Uterus (tissue), 4 donors: ENCODE results near the gene XYLB. TPM values are rescaled to one million over a fixed set of nuclear protein-coding genes. Genes with fewer than 3 reads are reported as not detected.

Experiments used
- DNase-seq, 2 donors: peaks; one replicate each; pipeline ENCODE4 v3.0.0-alpha.2; 2019 to 2020
- H3K27ac ChIP-seq, 2 donors: fragments of 200-600 bp; sonication (generic); 1 replicate in 1 of 2; 2 replicates in 1 of 2; pipeline ENCODE4 v1.5.1; 2016 to 2018
- H3K27me3 ChIP-seq, 2 donors: fragments of 200-600 bp; sonication (generic); one replicate each; pipeline ENCODE4 v1.5.1; 2018 to 2019; ENCODE audit warnings: control low read depth in 1 of 2
- H3K36me3 ChIP-seq, 2 donors: fragments of 200-600 bp; sonication (generic); one replicate each; pipeline ENCODE4 v1.5.1; 2019; ENCODE audit warnings: control low read depth in 1 of 2
- H3K4me1 ChIP-seq, 2 donors: fragments of 200-600 bp; sonication (generic); one replicate each; pipeline ENCODE4 v1.5.1; 2018 to 2019; ENCODE audit warnings: control low read depth in 1 of 2
- H3K4me3 ChIP-seq, 2 donors: fragments of 200-600 bp; sonication (generic); 1 replicate in 1 of 2; 2 replicates in 1 of 2; pipeline ENCODE4 v1.5.1; 2018 to 2019; ENCODE audit warnings: mild to moderate bottlenecking in 1 of 2
- H3K9me3 ChIP-seq, 2 donors: fragments of 200-600 bp; sonication (generic); one replicate each; pipeline ENCODE4 v1.5.1; 2019; ENCODE audit warnings: control low read depth in 1 of 2
- POLR2A ChIP-seq, 2 donors: fragments of 450-650 bp; IDR thresholded peaks; one replicate each; pipeline ENCODE4 v1.6.1; 2016; ENCODE audit warnings: antibody characterized with exemption in 2 of 2, mild to moderate bottlenecking in 1 of 2, moderate library complexity in 1 of 2
- intact Hi-C: fragments of 100-400 bp; cut with DNase I; formaldehyde crosslinking; loops from one replicate; pipeline ENCODE4 v1.15.1; 2023; ENCODE audit warnings: low total_unique reads
- total RNA-seq, 4 donors: library from RNA; depleted of rRNA in 3 of 4; stranded (reverse); fragments of >200 nt in 3 of 4; gene quantifications; one replicate each; pipeline versions ENCODE4 v1.1.0 to v1.2.4, GENCODE V29; 2014 to 2023
- TF ChIP-seq, protein P1 (sequence below), 4 experiments: fragments of 200-600 bp in 2 of 4; fragments of 450-650 bp in 2 of 4; sonication (generic) in 2 of 4; IDR thresholded peaks; one replicate each; pipeline ENCODE4 v1.5.1; 2016 to 2019; ENCODE audit warnings: antibody characterized with exemption in 4 of 4, mild to moderate bottlenecking in 2 of 4, moderate library complexity in 1 of 4
- donor health status: DM: yes; HTN: yes; CAD: no.

XYLB gene
- total RNA-seq, 4 donors from 2014 or later, result 0.26 to 12.7 (median 6.5) TPM

DNA sequence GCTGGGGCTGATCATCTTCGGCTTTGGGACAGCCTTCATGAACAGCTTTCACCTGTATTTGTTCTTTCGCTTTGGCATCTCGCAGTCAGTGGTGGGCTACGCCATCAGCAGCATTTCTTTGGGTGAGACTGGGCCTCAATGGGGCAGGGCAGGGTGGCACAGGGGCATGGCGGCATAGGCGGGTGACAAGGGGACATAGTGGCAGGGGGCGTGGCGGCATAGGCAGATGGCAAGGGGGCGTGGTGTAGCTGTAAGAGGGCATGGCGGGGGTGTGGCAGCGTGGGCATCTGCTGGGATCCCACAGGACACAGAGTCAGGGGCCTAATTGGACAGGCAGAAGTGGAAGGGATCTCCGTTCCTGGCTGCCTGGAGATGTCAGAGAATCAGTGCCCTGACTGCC is 39.0 kb upstream of the XYLB start:
- Histone ChIP-seq H3K27me3 (no peaks in the 10 kb centered on the region), H3K27ac (no peak overlapping the region), H3K36me3 (no peaks in the 10 kb centered on the region), H3K9me3 (no peaks in the 10 kb centered on the region), H3K4me3 (no peak overlapping the region), H3K4me1 (no peaks in the 10 kb centered on the region)
- TF ChIP-seq POLR2A (IDR thresholded peaks at IDR 0.05), result no peak
- TF ChIP-seq, protein P1, sequence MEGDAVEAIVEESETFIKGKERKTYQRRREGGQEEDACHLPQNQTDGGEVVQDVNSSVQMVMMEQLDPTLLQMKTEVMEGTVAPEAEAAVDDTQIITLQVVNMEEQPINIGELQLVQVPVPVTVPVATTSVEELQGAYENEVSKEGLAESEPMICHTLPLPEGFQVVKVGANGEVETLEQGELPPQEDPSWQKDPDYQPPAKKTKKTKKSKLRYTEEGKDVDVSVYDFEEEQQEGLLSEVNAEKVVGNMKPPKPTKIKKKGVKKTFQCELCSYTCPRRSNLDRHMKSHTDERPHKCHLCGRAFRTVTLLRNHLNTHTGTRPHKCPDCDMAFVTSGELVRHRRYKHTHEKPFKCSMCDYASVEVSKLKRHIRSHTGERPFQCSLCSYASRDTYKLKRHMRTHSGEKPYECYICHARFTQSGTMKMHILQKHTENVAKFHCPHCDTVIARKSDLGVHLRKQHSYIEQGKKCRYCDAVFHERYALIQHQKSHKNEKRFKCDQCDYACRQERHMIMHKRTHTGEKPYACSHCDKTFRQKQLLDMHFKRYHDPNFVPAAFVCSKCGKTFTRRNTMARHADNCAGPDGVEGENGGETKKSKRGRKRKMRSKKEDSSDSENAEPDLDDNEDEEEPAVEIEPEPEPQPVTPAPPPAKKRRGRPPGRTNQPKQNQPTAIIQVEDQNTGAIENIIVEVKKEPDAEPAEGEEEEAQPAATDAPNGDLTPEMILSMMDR (IDR thresholded peaks at IDR 0.05), result no peak
- intact Hi-C loops, result no loop called here
- DNase-seq, result no peak

DNA sequence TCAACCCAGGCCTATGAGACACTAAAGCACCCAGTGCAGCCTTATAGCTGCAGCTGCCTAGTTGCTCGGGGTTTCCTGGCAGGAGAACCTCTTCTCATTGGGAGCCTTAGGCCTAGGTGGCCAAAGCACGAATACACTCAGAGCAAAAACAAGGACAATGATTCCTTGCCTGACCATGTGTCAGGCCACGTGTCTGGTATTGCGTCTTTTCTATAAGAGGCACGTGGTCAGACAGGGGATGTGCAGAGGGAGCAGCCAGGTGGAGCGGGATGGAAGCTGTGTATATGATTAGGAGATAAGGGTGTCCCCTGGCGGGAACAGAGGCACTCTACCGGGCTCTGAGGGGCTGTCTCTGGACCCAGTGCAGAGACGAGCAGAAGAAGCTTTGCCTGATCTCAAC is 38.1 kb upstream of the XYLB start:
- TF ChIP-seq, protein P1 (IDR thresholded peaks at IDR 0.05), result no peak
- TF ChIP-seq POLR2A (IDR thresholded peaks at IDR 0.05), result no peak
- Histone ChIP-seq H3K27ac (no peak overlapping the region), H3K4me3 (no peak overlapping the region), H3K27me3 (no peaks in the 10 kb centered on the region), H3K9me3 (no peaks in the 10 kb centered on the region), H3K4me1 (no peaks in the 10 kb centered on the region), H3K36me3 (no peaks in the 10 kb centered on the region)
- no peak for DNase-seq
- intact Hi-C loops, result no loop called here

DNA sequence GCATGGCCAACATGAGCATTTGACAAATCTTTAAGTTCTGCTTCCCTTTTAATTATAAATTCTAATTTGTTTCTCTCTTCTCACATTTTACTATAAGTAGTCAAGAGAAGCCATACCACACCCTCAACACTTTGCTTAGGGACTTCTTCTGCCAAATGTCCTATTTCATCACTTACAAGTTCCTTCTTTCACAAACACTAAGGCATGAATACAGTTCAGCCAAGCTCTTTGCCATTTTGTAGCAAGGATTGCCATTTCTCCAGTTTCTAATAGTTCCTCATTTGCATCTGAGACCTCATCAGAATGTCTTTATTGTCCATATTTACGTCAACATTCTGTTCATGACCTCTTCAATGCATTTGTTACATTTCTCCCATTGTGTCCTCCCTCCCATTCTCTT is 35.1 kb upstream of the XYLB start:
- DNase-seq, result no peak
- TF ChIP-seq, protein P1 (IDR thresholded peaks at IDR 0.05), result no peak
- no peak for TF ChIP-seq POLR2A (IDR thresholded peaks at IDR 0.05)
- no peaks in the 10 kb centered on the region for H3K9me3 ChIP-seq
- intact Hi-C loops, result no loop called here
- H3K4me3 ChIP-seq, result no peak overlapping the region
- H3K27me3 ChIP-seq, result no peaks in the 10 kb centered on the region
- no peaks in the 10 kb centered on the region for H3K4me1 ChIP-seq
- H3K36me3 ChIP-seq, result no peaks in the 10 kb centered on the region
- H3K27ac ChIP-seq, result no peak overlapping the region

DNA sequence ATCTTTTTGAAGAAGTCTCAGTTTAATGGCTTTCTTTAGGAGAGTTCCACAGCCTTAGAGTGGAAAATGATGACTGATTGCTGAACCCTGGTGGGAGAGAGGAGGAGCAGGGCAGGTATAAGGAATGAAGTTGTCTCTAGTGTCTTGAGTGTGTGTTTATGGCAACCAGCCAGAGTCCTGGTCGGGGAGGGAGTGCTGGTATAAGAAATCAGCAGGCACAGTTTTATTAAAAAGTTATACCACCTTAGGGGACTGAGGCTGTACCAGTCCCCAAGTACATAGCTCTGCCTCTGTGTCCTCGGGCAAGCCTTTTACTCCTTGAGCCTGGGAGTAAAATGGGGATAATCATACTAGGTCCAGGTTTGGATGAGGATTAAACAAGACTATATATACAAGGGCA is 34.6 kb upstream of the XYLB start:
- intact Hi-C loops, result no loop called here
- no peak for DNase-seq
- no peaks in the 10 kb centered on the region for H3K27me3 ChIP-seq
- no peaks in the 10 kb centered on the region for H3K36me3 ChIP-seq
- no peaks in the 10 kb centered on the region for H3K9me3 ChIP-seq
- no peak overlapping the region for H3K4me3 ChIP-seq
- no peaks in the 10 kb centered on the region for H3K4me1 ChIP-seq
- TF ChIP-seq POLR2A (IDR thresholded peaks at IDR 0.05), result no peak
- TF ChIP-seq, protein P1 (IDR thresholded peaks at IDR 0.05), result no peak
- no peak overlapping the region for H3K27ac ChIP-seq

DNA sequence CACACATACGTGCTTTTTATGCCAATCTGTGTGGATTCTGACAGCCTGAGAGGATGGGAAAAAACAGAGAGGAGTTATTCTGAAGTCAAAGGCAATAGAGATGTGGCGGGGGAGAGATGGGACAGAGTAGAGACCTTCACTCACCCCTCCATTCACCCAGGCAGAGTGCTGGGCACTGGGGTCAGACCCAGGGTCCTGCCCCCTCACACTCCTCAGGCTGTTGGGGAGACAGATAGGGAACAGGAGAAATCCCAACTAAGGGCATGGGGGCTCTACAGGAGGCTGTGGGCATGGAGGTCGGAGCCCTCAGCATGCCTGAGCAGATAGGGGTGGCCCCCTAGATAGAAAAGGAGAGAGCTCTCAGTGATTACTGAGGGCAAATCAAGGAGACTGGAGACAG is 34.2 kb upstream of the XYLB start:
- Histone ChIP-seq H3K4me1 (no peaks in the 10 kb centered on the region), H3K27me3 (no peaks in the 10 kb centered on the region), H3K27ac (no peak overlapping the region), H3K4me3 (no peak overlapping the region), H3K9me3 (no peaks in the 10 kb centered on the region), H3K36me3 (no peaks in the 10 kb centered on the region)
- no peak for DNase-seq
- intact Hi-C loops, result no loop called here
- no peak for TF ChIP-seq POLR2A (IDR thresholded peaks at IDR 0.05)
- TF ChIP-seq, protein P1 (IDR thresholded peaks at IDR 0.05), result no peak
